ENCODE results near the gene CAPN2.

CAPN2 gene

DNA sequence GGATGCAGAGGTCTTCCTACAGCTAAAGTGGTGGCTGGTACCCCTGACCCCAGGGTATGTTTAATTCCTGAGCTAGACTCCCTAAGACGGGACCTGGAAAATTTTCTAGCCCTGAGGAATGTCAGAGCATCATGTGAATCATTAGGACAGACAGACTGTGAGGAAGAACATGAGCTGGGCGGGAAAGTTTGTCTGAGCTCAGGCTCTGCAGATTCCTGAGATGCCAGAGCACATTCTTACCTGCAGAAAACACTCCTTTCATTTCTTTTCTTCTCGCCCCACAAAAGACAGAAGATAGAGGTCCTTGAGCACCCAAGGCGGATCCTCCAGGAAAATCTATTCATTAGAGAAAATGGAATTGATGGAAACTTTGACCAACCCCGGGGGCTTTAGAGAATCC lies 6.5 kb downstream of the CAPN2 start:
- Histone ChIP-seq H3K4me3 (ENCODE audit: low read depth, low read length) (no peak overlapping the region), H3K27ac (ENCODE audit: low read depth, low read length) (peak overlapping the region; percentile 91), H3K79me2 (ENCODE audit: control insufficient read depth, insufficient read depth, low read length, unreplicated experiment) (peaks cover 86% of the 10 kb centered on the region), H2AFZ (ENCODE audit: low read length, unreplicated experiment) (no peak overlapping the region), H3K36me3 (ENCODE audit: insufficient read depth, low read length) (peaks cover 24% of the 10 kb centered on the region; the same call in 1 of the 2 replicates), H3K4me1 (ENCODE audit: control insufficient read depth, insufficient read depth, low read length, unreplicated experiment) (peaks cover 90% of the 10 kb centered on the region), H3K27me3 (ENCODE audit: insufficient read depth, low read length) (no peaks in the 10 kb centered on the region)

DNA sequence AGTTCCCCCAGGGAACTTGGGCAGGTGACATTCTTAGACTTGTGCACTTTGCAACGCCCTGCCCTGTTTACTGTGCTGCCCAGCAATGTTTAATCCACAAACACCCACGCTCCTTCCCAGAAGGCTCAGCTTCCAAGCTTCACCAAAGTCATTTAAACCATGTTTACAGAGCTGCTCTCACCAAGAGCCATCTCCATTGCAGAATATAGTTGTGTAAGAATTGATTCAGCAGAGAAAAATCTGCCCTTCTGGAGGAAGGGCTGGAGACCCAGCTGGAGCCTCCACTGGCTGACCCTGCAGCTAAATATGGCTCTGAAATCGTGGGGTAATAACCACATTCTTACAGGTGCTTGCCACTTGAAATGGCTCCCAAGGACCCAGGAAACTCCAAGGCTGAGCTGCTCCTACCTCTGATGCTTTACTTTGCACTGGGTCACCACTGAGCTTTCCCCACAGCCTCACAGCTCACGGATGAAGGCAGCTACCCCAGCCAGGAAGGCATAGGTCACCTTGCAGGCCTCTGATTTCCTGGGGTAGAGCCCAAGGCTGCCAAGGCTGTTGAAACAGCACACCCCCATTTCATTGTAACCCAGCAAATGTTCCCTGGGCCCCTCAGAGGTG lies 8.7 kb downstream of the CAPN2 start:
- peaks cover 19% of the 10 kb centered on the region; the same call in 1 of the 2 replicates for H3K36me3 ChIP-seq (ENCODE audit: insufficient read depth, low read length)
- H3K4me1 ChIP-seq (ENCODE audit: control insufficient read depth, insufficient read depth, low read length, unreplicated experiment) = peaks cover 91% of the 10 kb centered on the region
- H3K79me2 ChIP-seq (ENCODE audit: control insufficient read depth, insufficient read depth, low read length, unreplicated experiment) = peaks cover 86% of the 10 kb centered on the region

DNA sequence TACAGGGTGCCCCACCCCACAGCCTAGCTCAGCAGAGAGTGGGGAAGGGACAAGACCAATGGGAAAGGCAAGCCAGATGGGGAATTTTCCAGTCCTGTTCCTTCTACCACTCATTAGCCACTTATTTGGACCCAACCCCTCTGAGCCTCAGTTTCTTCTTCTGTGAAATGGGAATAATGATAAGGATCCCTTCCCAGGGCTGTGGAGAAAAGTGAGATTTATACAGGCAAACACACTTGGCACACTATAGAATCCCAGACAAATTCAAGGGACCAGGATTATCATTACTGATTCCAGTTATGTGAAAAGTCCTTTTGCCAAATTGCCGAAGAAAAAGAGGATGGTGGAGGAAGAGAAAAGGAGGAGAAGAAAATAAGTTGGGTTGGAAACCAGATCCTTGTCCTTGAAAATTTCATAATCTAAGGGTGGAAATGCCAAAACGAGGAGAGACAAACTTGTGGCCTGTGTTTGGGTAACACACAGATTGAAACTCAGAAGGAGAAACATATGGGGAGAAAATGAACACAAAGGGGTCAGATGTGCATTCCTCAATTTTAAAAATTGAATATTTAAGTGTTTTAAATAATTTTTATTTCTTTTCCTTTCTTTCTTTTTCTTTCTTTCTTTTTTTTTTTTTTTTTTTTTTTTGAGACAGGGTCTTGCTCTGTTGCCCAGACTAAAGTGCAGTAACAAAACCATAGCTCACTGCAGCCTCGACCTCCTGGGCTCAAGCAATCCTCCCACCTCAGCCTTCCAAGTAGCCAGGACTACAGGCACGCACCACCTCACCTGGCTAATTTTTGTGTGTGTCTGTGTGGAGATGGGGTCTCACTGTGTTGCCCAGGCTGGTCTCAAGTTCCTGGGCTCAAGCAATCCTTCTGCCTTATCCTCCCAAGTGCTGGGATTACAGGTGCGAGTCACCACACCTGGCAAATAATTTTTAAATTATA lies 9.6 kb downstream of the CAPN2 start:
- Histone ChIP-seq H2AFZ (ENCODE audit: low read length, unreplicated experiment) (no peak overlapping the region), H3K4me1 (ENCODE audit: control insufficient read depth, insufficient read depth, low read length, unreplicated experiment) (peaks cover 89% of the 10 kb centered on the region), H3K79me2 (ENCODE audit: control insufficient read depth, insufficient read depth, low read length, unreplicated experiment) (peaks cover 83% of the 10 kb centered on the region), H3K4me3 (ENCODE audit: low read depth, low read length) (no peak overlapping the region), H3K27me3 (ENCODE audit: insufficient read depth, low read length) (no peaks in the 10 kb centered on the region), H3K27ac (ENCODE audit: low read depth, low read length) (peak overlapping the region; percentile 91), H3K36me3 (ENCODE audit: insufficient read depth, low read length) (peaks cover 19% of the 10 kb centered on the region; the same call in 1 of the 2 replicates)

More for the DNA sequence above, 8.7 kb downstream of the CAPN2 start:
- Histone ChIP-seq H3K4me3 (ENCODE audit: low read depth, low read length) (no peak overlapping the region), H3K27me3 (ENCODE audit: insufficient read depth, low read length) (no peaks in the 10 kb centered on the region), H3K27ac (ENCODE audit: low read depth, low read length) (peak overlapping the region; percentile 91), H2AFZ (ENCODE audit: low read length, unreplicated experiment) (no peak overlapping the region)

DNA sequence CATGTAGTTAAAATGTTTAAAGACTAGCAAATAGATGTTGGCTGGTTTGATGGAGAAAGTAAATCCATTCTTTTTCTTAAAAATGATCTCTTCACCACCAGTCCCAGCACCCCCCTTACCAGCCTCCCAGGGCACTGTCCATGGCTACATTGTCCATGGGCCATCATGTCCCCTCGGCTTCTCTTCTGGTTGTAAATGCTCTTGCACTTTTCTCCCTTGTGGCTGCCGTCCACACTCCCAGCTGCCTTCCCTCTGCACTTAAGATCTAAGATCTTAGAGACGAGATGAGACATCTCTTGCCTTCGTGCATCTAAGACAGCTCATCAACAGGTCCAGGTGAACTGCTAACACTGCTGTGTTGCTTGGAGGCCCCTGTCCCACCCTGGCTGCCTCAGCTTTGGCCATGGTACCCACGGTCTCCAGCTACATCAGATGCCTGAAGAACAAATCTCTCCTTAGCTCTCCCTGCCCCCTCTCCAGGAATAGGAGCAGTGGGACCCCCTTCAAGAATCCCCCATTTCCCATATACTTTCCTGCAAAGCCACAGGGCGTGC lies 11.1 kb downstream of the CAPN2 start:
- H3K27ac ChIP-seq (ENCODE audit: low read depth, low read length) = peak overlapping the region; percentile 56

DNA sequence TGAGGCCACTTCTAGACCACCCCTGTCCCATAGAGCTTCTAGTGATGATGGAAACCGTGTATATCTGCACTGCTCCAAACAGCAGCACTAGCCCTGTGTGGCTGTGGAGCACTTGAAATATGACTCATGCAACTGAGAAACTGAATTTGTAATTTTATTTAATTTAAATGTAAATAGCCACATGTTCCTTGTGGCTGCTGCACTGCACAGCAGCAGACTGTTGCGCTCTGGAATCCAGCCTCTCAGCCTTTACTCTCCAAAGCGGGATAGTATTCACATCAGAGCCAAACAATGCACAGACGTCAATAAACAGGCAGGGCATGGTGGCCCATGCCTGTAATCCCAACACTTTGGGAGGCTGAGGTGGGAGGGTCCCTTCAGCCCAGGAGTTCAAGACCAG lies 12.0 kb downstream of the CAPN2 start:
- Histone ChIP-seq H3K27ac (ENCODE audit: low read depth, low read length) (peak overlapping the region; percentile 56; the same call in 1 of the 2 replicates), H3K79me2 (ENCODE audit: control insufficient read depth, insufficient read depth, low read length, unreplicated experiment) (peaks cover 85% of the 10 kb centered on the region), H2AFZ (ENCODE audit: low read length, unreplicated experiment) (no peak overlapping the region), H3K27me3 (ENCODE audit: insufficient read depth, low read length) (no peaks in the 10 kb centered on the region), H3K4me3 (ENCODE audit: low read depth, low read length) (no peak overlapping the region), H3K4me1 (ENCODE audit: control insufficient read depth, insufficient read depth, low read length, unreplicated experiment) (peaks cover 88% of the 10 kb centered on the region), H3K36me3 (ENCODE audit: insufficient read depth, low read length) (peaks cover 29% of the 10 kb centered on the region; the same call in 1 of the 2 replicates)

More for the DNA sequence above, 11.1 kb downstream of the CAPN2 start:
- H2AFZ ChIP-seq (ENCODE audit: low read length, unreplicated experiment) = no peak overlapping the region
- peaks cover 21% of the 10 kb centered on the region; the same call in 1 of the 2 replicates for H3K36me3 ChIP-seq (ENCODE audit: insufficient read depth, low read length)
- no peaks in the 10 kb centered on the region for H3K27me3 ChIP-seq (ENCODE audit: insufficient read depth, low read length)
- peaks cover 83% of the 10 kb centered on the region for H3K79me2 ChIP-seq (ENCODE audit: control insufficient read depth, insufficient read depth, low read length, unreplicated experiment)
- peaks cover 89% of the 10 kb centered on the region for H3K4me1 ChIP-seq (ENCODE audit: control insufficient read depth, insufficient read depth, low read length, unreplicated experiment)
- H3K4me3 ChIP-seq (ENCODE audit: low read depth, low read length) = no peak overlapping the region

DNA sequence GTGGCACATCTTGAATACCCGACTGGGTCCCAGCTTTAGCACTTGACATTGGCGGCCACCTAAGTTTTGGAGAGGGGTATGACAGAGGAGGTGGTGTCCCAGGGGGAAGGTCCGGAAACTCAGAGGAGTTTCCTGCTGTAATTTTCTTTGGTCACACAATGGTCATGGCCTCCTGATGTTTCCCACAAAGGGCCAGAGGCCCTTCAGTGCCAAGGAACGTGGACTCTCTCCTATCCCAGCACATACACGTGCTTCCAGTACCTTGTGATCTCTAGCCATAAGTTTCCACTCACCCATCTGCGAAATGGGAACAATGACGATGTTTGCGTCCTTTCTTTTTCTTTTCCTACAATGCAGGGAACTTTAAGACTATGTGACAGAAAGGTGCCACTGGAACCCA lies 13.2 kb downstream of the CAPN2 start:
- peak overlapping the region; percentile 75 for H3K27ac ChIP-seq (ENCODE audit: low read depth, low read length)
- no peak overlapping the region for H2AFZ ChIP-seq (ENCODE audit: low read length, unreplicated experiment)
- H3K36me3 ChIP-seq (ENCODE audit: insufficient read depth, low read length) = peaks cover 25% of the 10 kb centered on the region; the same call in 1 of the 2 replicates
- H3K27me3 ChIP-seq (ENCODE audit: insufficient read depth, low read length) = no peaks in the 10 kb centered on the region
- no peak overlapping the region for H3K4me3 ChIP-seq (ENCODE audit: low read depth, low read length)
- H3K4me1 ChIP-seq (ENCODE audit: control insufficient read depth, insufficient read depth, low read length, unreplicated experiment) = peaks cover 88% of the 10 kb centered on the region
- peaks cover 88% of the 10 kb centered on the region for H3K79me2 ChIP-seq (ENCODE audit: control insufficient read depth, insufficient read depth, low read length, unreplicated experiment)

DNA sequence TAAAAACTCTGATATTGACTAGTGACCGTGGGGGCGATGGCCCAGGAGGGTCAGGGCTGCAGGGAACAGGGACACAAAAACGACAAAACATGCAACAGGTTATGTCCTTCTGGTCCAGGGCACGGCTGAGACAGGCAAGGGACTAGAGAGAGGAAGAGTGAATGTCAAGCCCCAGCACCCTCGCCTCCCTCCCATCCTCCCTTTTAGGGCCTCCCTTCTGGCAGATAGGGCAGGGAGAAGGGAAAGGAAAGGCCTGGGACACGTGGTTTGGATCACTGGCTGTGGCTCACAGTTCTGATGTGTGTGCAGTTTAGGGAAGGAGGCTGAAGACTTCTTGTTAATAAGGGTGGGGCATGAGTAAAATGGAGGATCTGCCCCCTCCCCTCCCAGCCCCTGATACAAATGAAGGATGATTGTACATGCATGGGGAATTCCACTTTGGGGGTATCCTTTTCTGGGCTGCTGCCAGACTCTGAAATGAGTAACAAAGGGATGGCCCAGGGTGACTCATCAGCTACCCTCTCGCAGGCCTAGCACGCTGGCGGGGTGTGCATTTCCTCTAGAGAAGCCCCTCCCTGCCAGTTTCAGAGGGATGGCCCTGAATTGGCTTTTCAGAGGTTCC lies 14.2 kb downstream of the CAPN2 start:
- peaks cover 93% of the 10 kb centered on the region for H3K79me2 ChIP-seq (ENCODE audit: control insufficient read depth, insufficient read depth, low read length, unreplicated experiment)
- peaks cover 27% of the 10 kb centered on the region; the same call in 1 of the 2 replicates for H3K36me3 ChIP-seq (ENCODE audit: insufficient read depth, low read length)
- H3K27ac ChIP-seq (ENCODE audit: low read depth, low read length) = peak overlapping the region; percentile 77
- no peaks in the 10 kb centered on the region for H3K27me3 ChIP-seq (ENCODE audit: insufficient read depth, low read length)
- H3K4me3 ChIP-seq (ENCODE audit: low read depth, low read length) = peak overlapping the region; percentile 59
- H3K4me1 ChIP-seq (ENCODE audit: control insufficient read depth, insufficient read depth, low read length, unreplicated experiment) = peaks cover 89% of the 10 kb centered on the region
- no peak overlapping the region for H2AFZ ChIP-seq (ENCODE audit: low read length, unreplicated experiment)

DNA sequence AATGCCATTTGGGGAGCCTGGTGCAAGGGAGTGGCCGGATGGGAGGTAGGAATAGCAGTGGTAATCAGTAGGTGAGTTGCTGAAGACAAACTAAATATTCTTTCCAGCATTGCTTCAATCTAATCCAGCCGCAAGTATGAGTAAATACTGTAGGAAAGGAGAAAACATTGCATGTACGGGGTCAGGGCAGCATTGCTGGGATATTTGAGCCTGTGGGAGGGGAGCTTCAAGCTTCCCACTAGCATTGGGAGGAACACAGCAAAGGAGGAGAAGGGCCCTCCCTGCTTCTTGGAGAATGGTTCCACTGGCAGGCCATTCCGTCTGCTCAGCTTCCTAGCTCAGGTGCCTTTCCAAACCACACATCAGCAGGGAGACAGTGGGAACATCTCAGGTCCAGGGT lies 15.2 kb downstream of the CAPN2 start:
- H3K27me3 ChIP-seq (ENCODE audit: insufficient read depth, low read length) = no peaks in the 10 kb centered on the region
- H3K36me3 ChIP-seq (ENCODE audit: insufficient read depth, low read length) = peaks cover 30% of the 10 kb centered on the region; the same call in 1 of the 2 replicates
- no peak overlapping the region for H2AFZ ChIP-seq (ENCODE audit: low read length, unreplicated experiment)
- peak overlapping the region; percentile 59; the same call in 1 of the 2 replicates for H3K4me3 ChIP-seq (ENCODE audit: low read depth, low read length)
- H3K79me2 ChIP-seq (ENCODE audit: control insufficient read depth, insufficient read depth, low read length, unreplicated experiment) = peaks cover 97% of the 10 kb centered on the region
- peaks cover 95% of the 10 kb centered on the region for H3K4me1 ChIP-seq (ENCODE audit: control insufficient read depth, insufficient read depth, low read length, unreplicated experiment)
- peak overlapping the region; percentile 77 for H3K27ac ChIP-seq (ENCODE audit: low read depth, low read length)

DNA sequence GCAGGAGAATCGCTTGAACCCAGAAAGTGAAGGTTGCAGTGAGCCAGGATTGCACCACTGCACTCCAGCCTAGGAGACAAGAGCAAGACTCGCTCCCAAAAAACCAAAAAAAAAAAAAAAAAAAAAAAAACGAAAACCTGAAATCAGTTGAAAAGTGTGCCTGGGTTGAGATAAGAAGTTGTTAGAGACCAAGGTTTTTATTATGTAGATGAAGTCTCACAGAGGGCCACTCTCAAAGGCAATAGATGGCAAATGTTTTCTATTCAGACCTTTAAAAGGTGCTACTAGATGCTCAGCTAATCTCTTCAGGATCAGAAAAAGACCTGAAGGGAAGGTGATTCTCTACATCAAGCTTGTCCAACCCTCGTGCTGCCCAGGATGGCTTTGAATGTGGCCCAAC lies 17.6 kb downstream of the CAPN2 start:
- Histone ChIP-seq H3K27me3 (ENCODE audit: insufficient read depth, low read length) (no peaks in the 10 kb centered on the region), H3K79me2 (ENCODE audit: control insufficient read depth, insufficient read depth, low read length, unreplicated experiment) (peaks cover 98% of the 10 kb centered on the region), H3K27ac (ENCODE audit: low read depth, low read length) (peak overlapping the region; percentile 92), H3K36me3 (ENCODE audit: insufficient read depth, low read length) (peaks cover 28% of the 10 kb centered on the region; the same call in 1 of the 2 replicates), H2AFZ (ENCODE audit: low read length, unreplicated experiment) (no peak overlapping the region), H3K4me3 (ENCODE audit: low read depth, low read length) (no peak overlapping the region), H3K4me1 (ENCODE audit: control insufficient read depth, insufficient read depth, low read length, unreplicated experiment) (peaks cover 90% of the 10 kb centered on the region)
